Breast epithelium (tissue), 4 donors: ENCODE data around the gene BORCS8. TPM values are rescaled to one million over a fixed set of nuclear protein-coding genes. Genes with fewer than 3 reads are reported as not detected.

Experiments used
- DNase-seq, 2 donors: peaks; one replicate each; pipeline ENCODE4 v3.0.0-alpha.2; 2019; ENCODE audit warnings: low spot score in 2 of 2
- H3K27ac ChIP-seq, 2 donors: fragments of 200-600 bp; sonication (generic) in 1 of 2; one replicate each; pipeline ENCODE4 v1.5.1; 2016 to 2019; ENCODE audit warnings: mild to moderate bottlenecking in 1 of 2
- H3K27me3 ChIP-seq, 2 donors: fragments of 200-600 bp; sonication (generic) in 1 of 2; one replicate each; pipeline versions ENCODE4 v1.5.1 to v1.6.0; 2017 to 2019; ENCODE audit warnings: control low read depth in 1 of 2, mild to moderate bottlenecking in 1 of 2
- H3K36me3 ChIP-seq: fragments of 200-600 bp; one replicate; pipeline ENCODE4 v1.5.1; 2019
- H3K4me1 ChIP-seq, 2 donors: fragments of 200-600 bp; sonication (generic); one replicate each; pipeline ENCODE4 v1.5.1; 2016 to 2019; ENCODE audit warnings: control low read depth in 1 of 2
- H3K4me3 ChIP-seq, 3 donors: fragments of 200-600 bp; sonication (generic); 1 replicate in 2 of 3; 2 replicates in 1 of 3; pipeline ENCODE4 v1.5.1; 2016 to 2019; ENCODE audit warnings: mild to moderate bottlenecking in 3 of 3, moderate library complexity in 2 of 3
- H3K9me3 ChIP-seq, 2 donors: fragments of 200-600 bp; sonication (generic) in 1 of 2; one replicate each; pipeline ENCODE4 v1.5.1; 2016 to 2019; ENCODE audit warnings: control low read depth in 1 of 2
- CTCF ChIP-seq, 3 donors: fragments of 450-650 bp; IDR thresholded peaks; one replicate each; pipeline ENCODE4 v1.5.1; 2016 to 2017; ENCODE audit warnings: antibody characterized with exemption in 3 of 3, mild to moderate bottlenecking in 3 of 3, moderate library complexity in 3 of 3
- POLR2A ChIP-seq: fragments of 450-650 bp; IDR thresholded peaks from one replicate; pipeline ENCODE4 v1.6.1; 2016; ENCODE audit warnings: antibody characterized with exemption, mild to moderate bottlenecking, moderate library complexity
- POLR2AphosphoS5 ChIP-seq, 3 donors: sonication (generic); formaldehyde crosslinking; IDR thresholded peaks; one replicate each; pipeline ENCODE4 v1.6.1; 2017; ENCODE audit warnings: antibody characterized with exemption in 3 of 3
- intact Hi-C: fragments of 100-400 bp; cut with DNase I; formaldehyde crosslinking; loops from one replicate; pipeline ENCODE4 v1.15.1; 2023; ENCODE audit warnings: low total_unique reads
- total RNA-seq, 3 donors: library from RNA; depleted of rRNA; stranded (reverse); fragments of >200 nt; gene quantifications; one replicate each; pipeline ENCODE4 v1.1.0, GENCODE V29; 2016

BORCS8 gene
- total RNA-seq, 3 donors from 2014 or later: 15.2 to 18.0 (median 16.7) TPM

GRCh38 chr19:19203012-19203856, 11.3 kb upstream of the BORCS8 start, which contains the start of gene NR2C2AP:
Gene NR2C2AP, minus strand, starts transcription at chr19:19203414. Its CDS starts 354 bp downstream, at chr19:19203060.
- TF ChIP-seq POLR2AphosphoS5 (IDR thresholded peaks at IDR 0.05): peak in 2 of 3 donors; percentile 30 to 41
- no peak for TF ChIP-seq CTCF (IDR thresholded peaks at IDR 0.05)
- no peak for TF ChIP-seq POLR2A
- peak within 1 kb of the TSS; percentile 64 to 77 (median 69) for H3K4me3 ChIP-seq
- peaks cover 0 to 10% of the 10 kb centered on the region in 2 donors for H3K4me1 ChIP-seq

GRCh38 chr19:19202707-19203011, 10.7 kb upstream of the BORCS8 start:
- Histone ChIP-seq H3K36me3 (no peaks in the 10 kb centered on the region), H3K27me3 (no peaks in the 10 kb centered on the region), H3K27ac (peak overlapping the region; percentile 64 to 85), H3K9me3 (no peaks in the 10 kb centered on the region), H3K4me1 (peaks cover 0 to 10% of the 10 kb centered on the region in 2 donors), H3K4me3 (peak overlapping the region; percentile 64 to 77 (median 69))
- intact Hi-C loops: no loop called here
- TF ChIP-seq CTCF (IDR thresholded peaks at IDR 0.05) (no peak), POLR2A (no peak), POLR2AphosphoS5 (IDR thresholded peaks at IDR 0.05) (no peak)
- no peak for DNase-seq

More at GRCh38 chr19:19203012-19203856, 11.3 kb upstream of the BORCS8 start, which contains the start of gene NR2C2AP:
- Histone ChIP-seq H3K27ac (peak within 1 kb of the TSS; percentile 64 to 85), H3K27me3 (peaks cover 0 to 5% of the 10 kb centered on the region in 2 donors), H3K9me3 (no peaks in the 10 kb centered on the region), H3K36me3 (no peaks in the 10 kb centered on the region)
- intact Hi-C loops: no loop called here
- DNase-seq: peak; percentile 81 to 90

GRCh38 chr19:19201697-19202630, 10.0 kb upstream of the BORCS8 start:
- no peak for DNase-seq
- TF ChIP-seq POLR2AphosphoS5 (IDR thresholded peaks at IDR 0.05) (no peak), CTCF (IDR thresholded peaks at IDR 0.05) (no peak), POLR2A (no peak)
- H3K27ac ChIP-seq: peak overlapping the region; percentile 64 to 85
- no peaks in the 10 kb centered on the region for H3K36me3 ChIP-seq
- H3K4me1 ChIP-seq: peaks cover 0 to 10% of the 10 kb centered on the region in 2 donors
- H3K4me3 ChIP-seq: peak overlapping the region; percentile 64 to 77 (median 69)
- intact Hi-C loops: no loop called here
- H3K27me3 ChIP-seq: no peaks in the 10 kb centered on the region
- no peaks in the 10 kb centered on the region for H3K9me3 ChIP-seq

- Histone ChIP-seq H3K27me3 (no peaks in the 10 kb centered on the region), H3K4me3 (peak overlapping the region in 2 of 3 donors; percentile 84 to 99), H3K4me1 (peaks cover 7 to 9% of the 10 kb centered on the region in 2 donors), H3K9me3 (no peaks in the 10 kb centered on the region), H3K36me3 (no peaks in the 10 kb centered on the region), H3K27ac (peak overlapping the region in 1 of 2 donors; percentile 51)
- intact Hi-C loops: no loop called here
- TF ChIP-seq POLR2A (no peak), CTCF (IDR thresholded peaks at IDR 0.05) (no peak), POLR2AphosphoS5 (IDR thresholded peaks at IDR 0.05) (no peak)
- no peak for DNase-seq
Observed at GRCh38 chr19:19193926-19194325, 2.0 kb upstream of the BORCS8 start.
